ENCODE measurements around the gene MRPL37. TPM values are rescaled to one million over a fixed set of nuclear protein-coding genes. Genes with fewer than 3 reads are reported as not detected.

Gene MRPL37
- total and polyA plus RNA-seq, 2 donors (not counting 1 experiment from before 2014, with no cell fraction given) = 9.6 to 37.0 TPM

DNA sequence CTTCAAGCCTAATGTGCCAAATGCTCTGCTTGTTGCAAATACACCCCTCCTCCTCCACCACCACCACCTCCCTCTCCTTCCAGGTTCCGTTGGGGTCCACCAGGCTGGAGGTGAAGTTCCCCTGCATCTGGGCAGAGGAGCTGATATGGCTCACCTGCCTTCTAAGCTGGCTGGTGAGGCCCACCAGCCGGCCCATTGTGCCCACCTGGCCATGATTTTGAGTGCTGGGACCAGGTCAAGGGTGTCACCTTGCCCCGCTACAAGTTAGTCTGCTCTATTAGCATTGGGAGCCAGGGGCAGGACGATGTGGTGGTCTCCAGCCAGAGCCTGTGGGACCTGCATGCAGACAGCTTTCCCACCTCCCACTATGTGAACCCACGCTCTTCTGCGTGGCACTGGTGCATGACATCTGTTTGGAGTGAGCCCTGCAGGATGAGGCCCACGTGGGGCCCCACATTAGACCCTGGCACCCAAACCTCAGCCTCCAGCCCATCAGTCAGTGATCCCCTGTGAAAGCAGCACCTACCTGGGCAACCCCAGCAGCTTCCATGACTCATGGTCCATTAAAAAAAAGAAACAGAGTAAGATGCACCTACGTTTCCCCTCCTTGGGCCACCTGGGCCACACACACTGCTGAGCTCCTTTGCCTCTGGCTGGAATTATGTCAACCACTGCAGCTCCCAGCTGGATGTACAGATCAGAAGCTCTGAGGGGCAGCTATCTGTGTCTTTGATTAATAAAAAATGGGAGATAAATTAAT lies 31.6 kb upstream of the MRPL37 start:
- H3K27me3 Mint-ChIP-seq = no peaks in the 10 kb centered on the region
- no peaks in the 10 kb centered on the region for H3K9me3 ChIP-seq (ENCODE audit: control extremely low read depth in 1 of 3, control insufficient read depth in 2 of 3, insufficient read depth in 1 of 3, low read length in 2 of 3)
- intact Hi-C loops (cut with micrococcal nuclease) = no loop called here
- no peak overlapping the region for H3K27ac Mint-ChIP-seq
- TF ChIP-seq, protein P1, sequence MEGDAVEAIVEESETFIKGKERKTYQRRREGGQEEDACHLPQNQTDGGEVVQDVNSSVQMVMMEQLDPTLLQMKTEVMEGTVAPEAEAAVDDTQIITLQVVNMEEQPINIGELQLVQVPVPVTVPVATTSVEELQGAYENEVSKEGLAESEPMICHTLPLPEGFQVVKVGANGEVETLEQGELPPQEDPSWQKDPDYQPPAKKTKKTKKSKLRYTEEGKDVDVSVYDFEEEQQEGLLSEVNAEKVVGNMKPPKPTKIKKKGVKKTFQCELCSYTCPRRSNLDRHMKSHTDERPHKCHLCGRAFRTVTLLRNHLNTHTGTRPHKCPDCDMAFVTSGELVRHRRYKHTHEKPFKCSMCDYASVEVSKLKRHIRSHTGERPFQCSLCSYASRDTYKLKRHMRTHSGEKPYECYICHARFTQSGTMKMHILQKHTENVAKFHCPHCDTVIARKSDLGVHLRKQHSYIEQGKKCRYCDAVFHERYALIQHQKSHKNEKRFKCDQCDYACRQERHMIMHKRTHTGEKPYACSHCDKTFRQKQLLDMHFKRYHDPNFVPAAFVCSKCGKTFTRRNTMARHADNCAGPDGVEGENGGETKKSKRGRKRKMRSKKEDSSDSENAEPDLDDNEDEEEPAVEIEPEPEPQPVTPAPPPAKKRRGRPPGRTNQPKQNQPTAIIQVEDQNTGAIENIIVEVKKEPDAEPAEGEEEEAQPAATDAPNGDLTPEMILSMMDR (IDR thresholded peaks at IDR 0.05) = no peak
- no peak for TF ChIP-seq EZH2 (IDR thresholded peaks at IDR 0.05; ENCODE audit: borderline replicate concordance, insufficient read depth, low read depth, low read length, poor library complexity, severe bottlenecking)
- H3K4me3 Mint-ChIP-seq = no peak overlapping the region
- DNase-seq (no peak), ATAC-seq (ENCODE audit: low read depth) (no peak)
- H3K27ac ChIP-seq (ENCODE audit: low read length in 2 of 2) = no peak overlapping the region
- ChIA-PET CTCF (no interaction called here), POLR2A (no interaction called here)
- peaks cover 0 to 5% of the 10 kb centered on the region in 2 experiments for H3K36me3 ChIP-seq (replicated peaks in 1 of 2; ENCODE audit: control extremely low read depth in 1 of 2, control insufficient read depth in 1 of 2, extremely low read depth in 1 of 2, insufficient read depth in 2 of 2, low read length in 1 of 2)
- H3K4me1 ChIP-seq (ENCODE audit: control insufficient read depth in 2 of 2, insufficient read depth in 2 of 2, low read length in 2 of 2) = no peaks in the 10 kb centered on the region
- no peak overlapping the region for H3K4me2 ChIP-seq (replicated peaks; ENCODE audit: low read depth, low read length, poor library complexity, severe bottlenecking)
- H3K4me1 Mint-ChIP-seq = no peaks in the 10 kb centered on the region
- no peak overlapping the region for H3K9ac ChIP-seq (ENCODE audit: low read length)
- no peaks in the 10 kb centered on the region for H3K9me3 Mint-ChIP-seq (ENCODE audit: insufficient read depth)
- 93% methylated on average over 6 of the region's 8 CpGs for WGBS (ENCODE audit: insufficient coverage)
- no peaks in the 10 kb centered on the region for H4K20me1 ChIP-seq (ENCODE audit: control insufficient read depth, insufficient read depth, low read length, poor library complexity, severe bottlenecking)
- no peaks in the 10 kb centered on the region for H3K27me3 ChIP-seq (replicated peaks in 1 of 4; ENCODE audit: control extremely low read depth in 1 of 4, control insufficient read depth in 3 of 4, insufficient read depth in 4 of 4, low read length in 3 of 4)
- H2AFZ ChIP-seq (ENCODE audit: insufficient read depth, low read depth, low read length, poor library complexity, severe bottlenecking) = no peak overlapping the region
- no peaks in the 10 kb centered on the region for H3K79me2 ChIP-seq (ENCODE audit: control insufficient read depth, insufficient read depth, low read length)
- no peak overlapping the region for H3K4me3 ChIP-seq (ENCODE audit: control extremely low read depth in 1 of 5, extremely low read depth in 1 of 5, insufficient read depth in 1 of 5, low read depth in 2 of 5, low read length in 4 of 5)

DNA sequence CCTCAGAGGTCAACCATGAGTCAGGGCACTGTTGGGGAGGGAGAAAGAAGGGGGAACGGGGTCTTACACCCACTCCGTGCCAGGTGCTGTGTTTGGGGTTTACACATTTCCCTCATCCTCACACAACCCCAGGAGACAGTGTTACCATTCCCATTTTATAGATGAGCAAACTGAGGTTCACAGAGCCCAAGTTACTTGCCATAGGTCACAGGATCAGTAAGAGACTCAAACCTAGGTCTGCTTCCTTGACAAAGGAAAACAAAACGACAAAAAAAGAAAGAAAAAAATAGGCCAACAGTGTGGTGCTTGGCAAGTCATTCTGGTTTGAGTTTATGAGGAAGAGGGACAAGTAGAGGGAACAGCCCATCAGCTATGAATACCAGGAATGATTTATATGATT lies 30.9 kb upstream of the MRPL37 start:
- Histone ChIP-seq H3K4me3 (ENCODE audit: control extremely low read depth in 1 of 5, extremely low read depth in 1 of 5, insufficient read depth in 1 of 5, low read depth in 2 of 5, low read length in 4 of 5) (no peak overlapping the region), H3K79me2 (ENCODE audit: control insufficient read depth, insufficient read depth, low read length) (no peaks in the 10 kb centered on the region), H3K4me1 (ENCODE audit: control insufficient read depth in 2 of 2, insufficient read depth in 2 of 2, low read length in 2 of 2) (no peaks in the 10 kb centered on the region), H2AFZ (ENCODE audit: insufficient read depth, low read depth, low read length, poor library complexity, severe bottlenecking) (no peak overlapping the region), H3K36me3 (replicated peaks in 1 of 2; ENCODE audit: control extremely low read depth in 1 of 2, control insufficient read depth in 1 of 2, extremely low read depth in 1 of 2, insufficient read depth in 2 of 2, low read length in 1 of 2) (peaks cover 0 to 5% of the 10 kb centered on the region in 2 experiments), H3K4me2 (replicated peaks; ENCODE audit: low read depth, low read length, poor library complexity, severe bottlenecking) (no peak overlapping the region), H3K9me3 (ENCODE audit: control extremely low read depth in 1 of 3, control insufficient read depth in 2 of 3, insufficient read depth in 1 of 3, low read length in 2 of 3) (no peaks in the 10 kb centered on the region), H3K9ac (ENCODE audit: low read length) (no peak overlapping the region), H3K27ac (ENCODE audit: low read length in 2 of 2) (no peak overlapping the region), H3K27me3 (replicated peaks in 1 of 4; ENCODE audit: control extremely low read depth in 1 of 4, control insufficient read depth in 3 of 4, insufficient read depth in 4 of 4, low read length in 3 of 4) (no peaks in the 10 kb centered on the region), H4K20me1 (ENCODE audit: control insufficient read depth, insufficient read depth, low read length, poor library complexity, severe bottlenecking) (no peaks in the 10 kb centered on the region)
- intact Hi-C loops (cut with micrococcal nuclease) = no loop called here
- DNase-seq = no peak
- TF ChIP-seq EZH2 (IDR thresholded peaks at IDR 0.05; ENCODE audit: borderline replicate concordance, insufficient read depth, low read depth, low read length, poor library complexity, severe bottlenecking) = no peak
- TF ChIP-seq, protein P1 (IDR thresholded peaks at IDR 0.05) = no peak
- CTCF ChIA-PET = no interaction called here
- Mint-ChIP-seq H3K27ac (no peak overlapping the region), H3K27me3 (no peaks in the 10 kb centered on the region), H3K4me3 (no peak overlapping the region), H3K9me3 (ENCODE audit: insufficient read depth) (no peaks in the 10 kb centered on the region), H3K4me1 (no peaks in the 10 kb centered on the region)
- POLR2A ChIA-PET = no interaction called here
- no CpG with 5 or more reads among the region's 3 CpGs for WGBS (ENCODE audit: insufficient coverage)
- ATAC-seq (ENCODE audit: low read depth) = no peak
